ENCODE measurements around the gene SH3PXD2A. TPM values are rescaled to one million over a fixed set of nuclear protein-coding genes. Genes with fewer than 3 reads are reported as not detected.
"Not testable (repeated sequence)": the region's sequence is repeated elsewhere in the genome, so short reads cannot be mapped to it uniquely, and the experiment has no call there.

The SH3PXD2A gene
- total and polyA plus RNA-seq, 10 of the 15 experiments (the other 5 are each of a cell fraction or from before 2014, with no cell fraction given): 0.63 to 14.0 (median 4.4) TPM

- ATAC-seq: no peak
- no peaks in the 10 kb centered on the region for H4K20me1 ChIP-seq (ENCODE audit: control insufficient read depth, insufficient read depth)
These were observed 221.5 kb downstream of the SH3PXD2A start for GRCh38 chr10:103633846-103634245.

GRCh38 chr10:103632871-103633270, 222.5 kb downstream of the SH3PXD2A start:
- BruUV-seq (replicated peaks); FAIRE-seq; H3K4me2 ChIP-seq (ENCODE audit: control insufficient read depth, insufficient read depth); H3K27me3 ChIP-seq (replicated peaks in 1 of 2; ENCODE audit: control insufficient read depth in 2 of 2, insufficient read depth in 2 of 2, low read length in 1 of 2); SMC1A ChIA-PET (ENCODE audit: uncharacterized antibody, unreplicated experiment); H3K79me2 ChIP-seq (ENCODE audit: control insufficient read depth, insufficient read depth, low read length); H3K27ac ChIP-seq (ENCODE audit: control insufficient read depth, insufficient read depth); H2AFZ ChIP-seq (ENCODE audit: control insufficient read depth, low read depth, low read length); POLR2A ChIA-PET; RAD21 ChIA-PET (ENCODE audit: unreplicated experiment); intact Hi-C loops (cut with micrococcal nuclease; ENCODE audit: unreplicated experiment); H3K4me3 ChIP-seq; in situ Hi-C loops (cut with MboI); H3K9ac ChIP-seq (ENCODE audit: control insufficient read depth, insufficient read depth, low read length); DNase-seq (ENCODE audit: low read depth, low spot score); ATAC-seq; H3K9me3 ChIP-seq (replicated peaks; ENCODE audit: control insufficient read depth, insufficient read depth, low read length); H4K20me1 ChIP-seq (ENCODE audit: control insufficient read depth, insufficient read depth): not testable (repeated sequence)
- H3K4me1 ChIP-seq (ENCODE audit: control insufficient read depth, insufficient read depth, low read length): peaks cover 11% of the 10 kb centered on the region
- WGBS (ENCODE audit: insufficient coverage, insufficient replicate concordance, low lambda C conversion rate, missing lambda C conversion rate): 70% methylated on average over 6 of the region's 6 CpGs
- CTCF ChIA-PET: interaction anchor here (1.1 kb wide), 1 partner anchor 69 kb away, joined by 3 read pairs; no protein-coding TSS in a partner anchor
- peaks cover 8 to 10% of the 10 kb centered on the region in 2 experiments; a peak in 3 of 4 replicates for H3K36me3 ChIP-seq (ENCODE audit: control insufficient read depth in 2 of 2, insufficient read depth in 2 of 2, low read length in 1 of 2)

More at GRCh38 chr10:103633846-103634245, 221.5 kb downstream of the SH3PXD2A start:
- in situ Hi-C loops (cut with MboI): no loop called here
- Histone ChIP-seq H3K79me2 (ENCODE audit: control insufficient read depth, insufficient read depth, low read length) (no peaks in the 10 kb centered on the region; the same call in 1 of the 2 replicates), H3K4me2 (ENCODE audit: control insufficient read depth, insufficient read depth) (no peak overlapping the region), H3K36me3 (ENCODE audit: control insufficient read depth in 2 of 2, insufficient read depth in 2 of 2, low read length in 1 of 2) (peaks cover 9 to 11% of the 10 kb centered on the region in 2 experiments; a peak in 3 of 4 replicates), H3K9me3 (replicated peaks; ENCODE audit: control insufficient read depth, insufficient read depth, low read length) (no peaks in the 10 kb centered on the region), H3K4me1 (ENCODE audit: control insufficient read depth, insufficient read depth, low read length) (peaks cover 11% of the 10 kb centered on the region), H2AFZ (ENCODE audit: control insufficient read depth, low read depth, low read length) (no peak overlapping the region), H3K9ac (ENCODE audit: control insufficient read depth, insufficient read depth, low read length) (no peak overlapping the region), H3K27ac (ENCODE audit: control insufficient read depth, insufficient read depth) (no peak overlapping the region), H3K27me3 (replicated peaks in 1 of 2; ENCODE audit: control insufficient read depth in 2 of 2, insufficient read depth in 2 of 2, low read length in 1 of 2) (no peaks in the 10 kb centered on the region), H3K4me3 (no peak overlapping the region)
- POLR2A ChIA-PET: no interaction called here
- CTCF ChIA-PET: interaction anchor here (1.1 kb wide), 1 partner anchor 70 kb away, joined by 3 read pairs; no protein-coding TSS in a partner anchor
- FAIRE-seq (no peak), DNase-seq (ENCODE audit: low read depth, low spot score) (no peak)
- TF ChIP-seq RAD21 (IDR thresholded peaks at IDR 0.05; ENCODE audit: insufficient read depth, low read depth, low read length): no peak
- no peak for TF ChIP-seq NRF1 (conservative IDR thresholded peaks at IDR 0.05; ENCODE audit: low read depth, low read length)
- TF ChIP-seq MEF2A (IDR thresholded peaks at IDR 0.05; ENCODE audit: insufficient read depth, low read depth, low read length): no peak
- TF ChIP-seq IRF3 (IDR thresholded peaks at IDR 0.05): no peak
- no peak for TF ChIP-seq BCL11A (IDR thresholded peaks at IDR 0.05; ENCODE audit: low read depth, low read length)
- TF ChIP-seq CREM (IDR thresholded peaks at IDR 0.05; ENCODE audit: low read depth): no peak
- TF ChIP-seq SMC3 (IDR thresholded peaks at IDR 0.05; ENCODE audit: borderline replicate concordance, low read length): no peak
- no peak for TF ChIP-seq E2F4 (IDR thresholded peaks at IDR 0.05; ENCODE audit: low read depth, low read length)
- TF ChIP-seq JUND (IDR thresholded peaks at IDR 0.05; ENCODE audit: low read depth, low read length): no peak
- TF ChIP-seq RBBP5 (conservative IDR thresholded peaks at IDR 0.05): no peak
- TF ChIP-seq CBX5 (IDR thresholded peaks at IDR 0.05; ENCODE audit: low read depth): no peak
- TF ChIP-seq USF1 (IDR thresholded peaks at IDR 0.05; ENCODE audit: borderline replicate concordance, extremely low read length, insufficient read depth, low read depth, low read length): no peak
- SMC1A ChIA-PET (ENCODE audit: uncharacterized antibody, unreplicated experiment): no interaction called here
- intact Hi-C loops (cut with micrococcal nuclease; ENCODE audit: unreplicated experiment): no loop called here
- RAD21 ChIA-PET (ENCODE audit: unreplicated experiment): interaction anchor here (0.9 kb wide), 1 partner anchor 53 kb away, joined by 3 read pairs; no protein-coding TSS in a partner anchor
- no TSS peak for BruUV-seq (replicated peaks)
- 78% methylated on average over 7 of the region's 7 CpGs for WGBS (ENCODE audit: insufficient coverage, insufficient replicate concordance, low lambda C conversion rate, missing lambda C conversion rate)

All from GM12878 (cell line).